Measurements from ENCODE around the gene HIPK3.

Gene HIPK3

DNA sequence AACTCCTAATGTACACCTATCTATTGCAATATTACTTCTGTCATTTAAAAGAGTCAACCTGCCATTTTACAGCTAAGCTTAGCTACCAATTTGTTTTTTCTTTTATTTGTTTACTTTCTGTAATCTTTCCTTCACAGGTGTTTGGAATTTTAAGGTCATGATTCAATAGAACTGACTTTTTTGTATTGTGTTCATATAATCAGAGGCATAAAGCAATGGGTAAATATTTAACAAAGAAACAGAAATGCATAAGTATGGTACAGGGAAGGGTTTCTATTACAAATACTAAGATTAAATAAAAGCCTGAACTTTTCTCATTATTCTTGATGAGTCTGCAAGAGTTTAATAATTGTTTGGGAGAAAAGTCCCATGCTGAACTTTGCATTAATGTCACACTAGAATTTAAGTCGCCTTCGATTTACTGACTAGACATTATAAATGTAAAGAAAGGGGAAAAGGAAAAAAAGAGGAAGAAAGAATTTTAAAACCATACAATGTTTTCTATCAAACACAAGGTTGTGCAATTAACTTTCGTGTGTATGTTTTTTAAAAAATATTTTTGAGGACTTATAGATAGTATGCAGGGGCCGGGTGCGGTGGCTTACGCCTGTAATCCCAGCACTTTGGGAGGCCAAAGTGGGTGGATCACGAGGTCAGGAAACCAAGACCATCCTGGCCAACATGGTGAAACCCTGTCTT lies 35.0 kb upstream of the HIPK3 start:
- no peaks in the 10 kb centered on the region for H3K4me1 ChIP-seq (ENCODE audit: insufficient read depth, low read length)
- no peak overlapping the region for H3K4me2 ChIP-seq (ENCODE audit: insufficient read depth, low read length)
- no peaks in the 10 kb centered on the region for H3K79me2 ChIP-seq (ENCODE audit: insufficient read depth, low read length)
- no peak for DNase-seq
- no peak overlapping the region for H3K27ac ChIP-seq (ENCODE audit: low read length)
- H3K9ac ChIP-seq (ENCODE audit: low read depth, low read length), result no peak overlapping the region
- H3K27me3 ChIP-seq (ENCODE audit: insufficient read depth, low read length, poor library complexity), result no peaks in the 10 kb centered on the region
- no peak overlapping the region for H2AFZ ChIP-seq (ENCODE audit: low read depth, low read length)
- no peaks in the 10 kb centered on the region for H4K20me1 ChIP-seq (ENCODE audit: insufficient read depth, low read length)
- no peak overlapping the region for H3K4me3 ChIP-seq (ENCODE audit: low read depth in 1 of 2, low read length in 2 of 2)
- H3K9me3 ChIP-seq (ENCODE audit: insufficient read depth, low read length, severe bottlenecking), result no peaks in the 10 kb centered on the region
- no peak for TF ChIP-seq EZH2 (IDR thresholded peaks at IDR 0.05; ENCODE audit: borderline replicate concordance, low read depth, low read length, severe bottlenecking)
- TF ChIP-seq, protein P1, sequence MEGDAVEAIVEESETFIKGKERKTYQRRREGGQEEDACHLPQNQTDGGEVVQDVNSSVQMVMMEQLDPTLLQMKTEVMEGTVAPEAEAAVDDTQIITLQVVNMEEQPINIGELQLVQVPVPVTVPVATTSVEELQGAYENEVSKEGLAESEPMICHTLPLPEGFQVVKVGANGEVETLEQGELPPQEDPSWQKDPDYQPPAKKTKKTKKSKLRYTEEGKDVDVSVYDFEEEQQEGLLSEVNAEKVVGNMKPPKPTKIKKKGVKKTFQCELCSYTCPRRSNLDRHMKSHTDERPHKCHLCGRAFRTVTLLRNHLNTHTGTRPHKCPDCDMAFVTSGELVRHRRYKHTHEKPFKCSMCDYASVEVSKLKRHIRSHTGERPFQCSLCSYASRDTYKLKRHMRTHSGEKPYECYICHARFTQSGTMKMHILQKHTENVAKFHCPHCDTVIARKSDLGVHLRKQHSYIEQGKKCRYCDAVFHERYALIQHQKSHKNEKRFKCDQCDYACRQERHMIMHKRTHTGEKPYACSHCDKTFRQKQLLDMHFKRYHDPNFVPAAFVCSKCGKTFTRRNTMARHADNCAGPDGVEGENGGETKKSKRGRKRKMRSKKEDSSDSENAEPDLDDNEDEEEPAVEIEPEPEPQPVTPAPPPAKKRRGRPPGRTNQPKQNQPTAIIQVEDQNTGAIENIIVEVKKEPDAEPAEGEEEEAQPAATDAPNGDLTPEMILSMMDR (IDR thresholded peaks at IDR 0.05; ENCODE audit: borderline replicate concordance, extremely low read depth, low read length, poor library complexity, severe bottlenecking), result no peak
- no peak for ATAC-seq (ENCODE audit: insufficient read depth, low read depth)
- H3K36me3 ChIP-seq (ENCODE audit: insufficient read depth, low read length), result no peaks in the 10 kb centered on the region

GRCh38 chr11:33225371-33225770 lies 31.8 kb upstream of the HIPK3 start:
- H4K20me1 ChIP-seq (ENCODE audit: insufficient read depth, low read length), result no peaks in the 10 kb centered on the region
- H3K79me2 ChIP-seq (ENCODE audit: insufficient read depth, low read length), result no peaks in the 10 kb centered on the region
- H3K9me3 ChIP-seq (ENCODE audit: insufficient read depth, low read length, severe bottlenecking), result no peaks in the 10 kb centered on the region
- H3K9ac ChIP-seq (ENCODE audit: low read depth, low read length), result no peak overlapping the region
- no peaks in the 10 kb centered on the region for H3K4me1 ChIP-seq (ENCODE audit: insufficient read depth, low read length)
- DNase-seq (no peak), ATAC-seq (ENCODE audit: insufficient read depth, low read depth) (no peak)
- H3K36me3 ChIP-seq (ENCODE audit: insufficient read depth, low read length), result no peaks in the 10 kb centered on the region
- H3K27ac ChIP-seq (ENCODE audit: low read length), result no peak overlapping the region
- TF ChIP-seq EZH2 (IDR thresholded peaks at IDR 0.05; ENCODE audit: borderline replicate concordance, low read depth, low read length, severe bottlenecking), result no peak
- TF ChIP-seq, protein P1 (IDR thresholded peaks at IDR 0.05; ENCODE audit: borderline replicate concordance, extremely low read depth, low read length, poor library complexity, severe bottlenecking), result no peak
- no peaks in the 10 kb centered on the region for H3K27me3 ChIP-seq (ENCODE audit: insufficient read depth, low read length, poor library complexity)
- no peak overlapping the region for H3K4me2 ChIP-seq (ENCODE audit: insufficient read depth, low read length)
- no peak overlapping the region for H3K4me3 ChIP-seq (ENCODE audit: low read depth in 1 of 2, low read length in 2 of 2)
- no peak overlapping the region for H2AFZ ChIP-seq (ENCODE audit: low read depth, low read length)

- H3K4me3 ChIP-seq (ENCODE audit: low read depth in 1 of 2, low read length in 2 of 2), result no peak overlapping the region
- H2AFZ ChIP-seq (ENCODE audit: low read depth, low read length), result no peak overlapping the region
- H3K9ac ChIP-seq (ENCODE audit: low read depth, low read length), result no peak overlapping the region
- H3K9me3 ChIP-seq (ENCODE audit: insufficient read depth, low read length, severe bottlenecking), result no peaks in the 10 kb centered on the region
- no peak overlapping the region for H3K27ac ChIP-seq (ENCODE audit: low read length)
- no peaks in the 10 kb centered on the region for H3K36me3 ChIP-seq (ENCODE audit: insufficient read depth, low read length)
- TF ChIP-seq, protein P1 (IDR thresholded peaks at IDR 0.05; ENCODE audit: borderline replicate concordance, extremely low read depth, low read length, poor library complexity, severe bottlenecking), result no peak
- TF ChIP-seq EZH2 (IDR thresholded peaks at IDR 0.05; ENCODE audit: borderline replicate concordance, low read depth, low read length, severe bottlenecking), result no peak
- no peak overlapping the region for H3K4me2 ChIP-seq (ENCODE audit: insufficient read depth, low read length)
- H3K4me1 ChIP-seq (ENCODE audit: insufficient read depth, low read length), result no peaks in the 10 kb centered on the region
- H3K79me2 ChIP-seq (ENCODE audit: insufficient read depth, low read length), result no peaks in the 10 kb centered on the region
- DNase-seq, result no peak
- H3K27me3 ChIP-seq (ENCODE audit: insufficient read depth, low read length, poor library complexity), result no peaks in the 10 kb centered on the region
- ATAC-seq (ENCODE audit: insufficient read depth, low read depth), result no peak
- H4K20me1 ChIP-seq (ENCODE audit: insufficient read depth, low read length), result no peaks in the 10 kb centered on the region
Observed at GRCh38 chr11:33227578-33228261, 29.5 kb upstream of the HIPK3 start.
